H9 (cell line): ENCODE results near the gene RASSF8. TPM values are rescaled to one million over a fixed set of nuclear protein-coding genes. Genes with fewer than 3 reads are reported as not detected.

Experiments used
- DNase-seq: peaks from one replicate; pipeline ENCODE4 v3.0.0-alpha.2; 2017
- H2AFZ ChIP-seq: one replicate; pipeline ENCODE4 v1.6.1; 2013; ENCODE audit warnings: mild to moderate bottlenecking, low read length, control low read depth, moderate library complexity
- H2AK5ac ChIP-seq: 2 replicates; pipeline ENCODE4 v1.6.1; 2013; ENCODE audit warnings: low read length, control low read depth, mixed read lengths; ENCODE audit not compliant: insufficient read length
- H2BK120ac ChIP-seq: one replicate; pipeline ENCODE4 v1.6.1; 2013; ENCODE audit warnings: low read depth, mild to moderate bottlenecking, low read length, control low read depth, inconsistent platforms; ENCODE audit not compliant: poor library complexity, severe bottlenecking
- H2BK12ac ChIP-seq: 2 replicates; pipeline ENCODE4 v1.6.1; 2013; ENCODE audit warnings: low read length, control low read depth, mixed read lengths, low read depth; ENCODE audit not compliant: insufficient read length
- H2BK15ac ChIP-seq: 2 replicates; pipeline ENCODE4 v1.6.1; 2013; ENCODE audit warnings: low read depth, low read length, control low read depth
- H2BK20ac ChIP-seq: one replicate; pipeline ENCODE4 v1.6.1; 2013; ENCODE audit warnings: low read depth, mild to moderate bottlenecking, low read length, control low read depth, inconsistent platforms; ENCODE audit not compliant: poor library complexity, severe bottlenecking
- H2BK5ac ChIP-seq: 2 replicates; pipeline ENCODE4 v1.6.1; 2013; ENCODE audit warnings: low read length, control low read depth, mixed read lengths; ENCODE audit not compliant: insufficient read length
- H3K14ac ChIP-seq: 2 replicates; pipeline ENCODE4 v1.6.1; 2013; ENCODE audit warnings: low read length, control low read depth; ENCODE audit not compliant: insufficient read depth
- H3K18ac ChIP-seq: 2 replicates; pipeline ENCODE4 v1.6.1; 2013; ENCODE audit warnings: low read depth, mild to moderate bottlenecking, mixed read lengths, low read length, control low read depth; ENCODE audit not compliant: insufficient read length
- H3K23ac ChIP-seq: 2 replicates; pipeline ENCODE4 v1.6.1; 2013; ENCODE audit warnings: low read length, control low read depth, mixed read lengths, low read depth; ENCODE audit not compliant: insufficient read length
- H3K23me2 ChIP-seq: 2 replicates; pipeline ENCODE4 v1.6.1; 2013; ENCODE audit warnings: low read depth, mild to moderate bottlenecking, mixed read lengths, low read length, control low read depth; ENCODE audit not compliant: insufficient read length, poor library complexity, severe bottlenecking
- H3K27ac ChIP-seq: 2 replicates; pipeline ENCODE4 v1.5.1; 2013; ENCODE audit warnings: low read length, control low read depth, mixed read lengths, low read depth; ENCODE audit not compliant: insufficient read length
- H3K27me3 ChIP-seq: 2 replicates; pipeline ENCODE4 v1.6.1; 2013; ENCODE audit warnings: low read length, control low read depth, inconsistent platforms; ENCODE audit not compliant: insufficient read depth
- H3K4ac ChIP-seq: 2 replicates; pipeline ENCODE4 v1.6.1; 2013; ENCODE audit warnings: low read depth, mild to moderate bottlenecking, control low read depth, inconsistent platforms, low read length, moderate library complexity
- H3K4me1 ChIP-seq: 2 replicates; pipeline ENCODE4 v1.6.1; 2013; ENCODE audit warnings: low read length, control low read depth, inconsistent platforms; ENCODE audit not compliant: insufficient read depth
- H3K4me2 ChIP-seq: 2 replicates; pipeline ENCODE4 v1.6.1; 2013; ENCODE audit warnings: low read length, control low read depth, mixed read lengths; ENCODE audit not compliant: insufficient read length, insufficient read depth
- H3K56ac ChIP-seq: 2 replicates; pipeline ENCODE4 v1.6.1; 2013; ENCODE audit warnings: low read depth, mild to moderate bottlenecking, mixed read lengths, low read length, control low read depth; ENCODE audit not compliant: insufficient read length
- H3K79me1 ChIP-seq: 2 replicates; pipeline ENCODE4 v1.6.1; 2013; ENCODE audit warnings: low read depth, mild to moderate bottlenecking, moderate library complexity, low read length, control low read depth, inconsistent platforms; ENCODE audit not compliant: insufficient read depth, poor library complexity, severe bottlenecking
- H3K79me2 ChIP-seq: 2 replicates; pipeline ENCODE4 v1.6.1; 2013; ENCODE audit warnings: low read length, control low read depth, inconsistent platforms; ENCODE audit not compliant: insufficient read depth
- H3K9ac ChIP-seq: 2 replicates; pipeline ENCODE4 v1.6.1; 2013; ENCODE audit warnings: low read length, control low read depth, mixed read lengths; ENCODE audit not compliant: insufficient read length; ENCODE audit errors: extremely low read depth
- H3K9me3 ChIP-seq: one replicate; pipeline ENCODE4 v1.6.1; 2013; ENCODE audit warnings: low read depth, low read length, inconsistent platforms; ENCODE audit not compliant: control insufficient read depth
- H3T11ph ChIP-seq: one replicate; pipeline ENCODE4 v1.6.1; 2013; ENCODE audit warnings: mild to moderate bottlenecking, low read length, control low read depth, inconsistent platforms
- H4K20me1 ChIP-seq: one replicate; pipeline ENCODE4 v1.6.1; 2013; ENCODE audit not compliant: control insufficient read depth, insufficient read length, insufficient read depth
- H4K5ac ChIP-seq: 2 replicates; pipeline ENCODE4 v1.6.1; 2013; ENCODE audit warnings: low read depth, mild to moderate bottlenecking, mixed read lengths, low read length, control low read depth; ENCODE audit not compliant: insufficient read length
- H4K8ac ChIP-seq: replicated peaks from 2 replicates; pipeline ENCODE4 v1.6.1; 2013; ENCODE audit warnings: low read length, control low read depth, mixed read lengths, low read depth; ENCODE audit not compliant: insufficient read length
- H4K91ac ChIP-seq: 2 replicates; pipeline ENCODE4 v1.6.1; 2013; ENCODE audit warnings: low read depth, mild to moderate bottlenecking, moderate library complexity, mixed read lengths, low read length, control low read depth; ENCODE audit not compliant: insufficient read length
- H3K27ac Mint-ChIP-seq, 3 experiments: 2 replicates in 2 of 3; 3 replicates in 1 of 3; pipeline ENCODE4 v1.8.0; 2020 to 2021; ENCODE audit warnings: mixed read lengths in 3 of 3, mild to moderate bottlenecking in 1 of 3, moderate library complexity in 1 of 3
- H3K27me3 Mint-ChIP-seq: 2 replicates; pipeline ENCODE4 v1.8.0; 2021; ENCODE audit warnings: low read depth, mild to moderate bottlenecking, moderate library complexity, mixed read lengths
- H3K36me3 Mint-ChIP-seq, 3 experiments: 2 replicates in 2 of 3; 3 replicates in 1 of 3; pipeline ENCODE4 v1.8.0; 2020 to 2021; ENCODE audit warnings: low read depth in 3 of 3, mixed read lengths in 3 of 3; ENCODE audit not compliant: insufficient read depth in 1 of 3
- H3K4me1 Mint-ChIP-seq, 2 experiments: 2 replicates each; pipeline ENCODE4 v1.8.0; 2020; ENCODE audit warnings: mixed read lengths in 2 of 2
- H3K4me3 Mint-ChIP-seq, 2 experiments: 2 replicates in 1 of 2; 3 replicates in 1 of 2; pipeline ENCODE4 v1.8.0; 2020 to 2021; ENCODE audit warnings: mild to moderate bottlenecking in 2 of 2, mixed read lengths in 2 of 2, moderate library complexity in 1 of 2
- H3K9me3 Mint-ChIP-seq, 2 experiments: 2 replicates in 1 of 2; 3 replicates in 1 of 2; pipeline ENCODE4 v1.8.0; 2020; ENCODE audit warnings: mild to moderate bottlenecking in 2 of 2, mixed read lengths in 2 of 2, moderate library complexity in 1 of 2
- WGBS: extraction: QIAGEN DNeasy Blood & Tissue Kit; methylation state at CpG from one replicate; pipeline ENCODE4 v1.1.7; 2013; ENCODE audit warnings: missing lambda C conversion rate, low lambda C conversion rate, mixed read lengths; ENCODE audit not compliant: insufficient read length; ENCODE audit errors: extremely low coverage; 5-methylcytosine and 5-hydroxymethylcytosine counted together
- total RNA-seq: library from RNA; stranded (reverse); gene quantifications from 2 replicates; pipeline ENCODE4 v1.2.1, GENCODE V29; 2021
- TF ChIP-seq, protein P1 (sequence below): fragments of 200-600 bp; sonication (generic); conservative IDR thresholded peaks from 3 replicates; pipeline ENCODE4 v1.8.0; 2021; ENCODE audit warnings: antibody characterized with exemption, mild to moderate bottlenecking

RASSF8 gene
- total RNA-seq, 1 experiment from 2014 or later: 38.8 TPM

DNA sequence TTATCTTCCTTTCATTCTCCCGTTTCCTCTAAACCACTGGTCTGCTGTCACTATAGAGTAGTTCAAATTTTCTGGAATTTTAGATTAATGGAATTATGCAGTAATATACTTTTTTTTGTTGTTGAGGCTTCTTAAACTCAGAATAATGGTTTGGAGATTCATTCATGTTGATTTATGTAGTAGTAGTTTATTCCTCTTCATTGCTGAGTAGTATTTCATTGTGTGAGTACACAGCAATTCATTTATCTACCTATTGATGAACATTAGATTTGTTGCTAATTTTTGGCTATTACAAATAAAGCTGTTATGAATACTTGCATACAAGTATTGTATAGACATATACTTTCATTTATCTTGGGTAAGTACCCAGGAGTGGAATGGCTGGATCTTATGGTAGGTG lies 7.2 kb downstream of the RASSF8 start:
- no peak overlapping the region for H4K91ac ChIP-seq
- H2AK5ac ChIP-seq: no peak overlapping the region
- H3K9me3 Mint-ChIP-seq: peaks cover 0 to 3% of the 10 kb centered on the region in 2 experiments; a peak in 2 of 5 replicates
- no peak overlapping the region; a peak in 1 of 7 replicates for H3K27ac Mint-ChIP-seq
- no peak overlapping the region for H2BK20ac ChIP-seq
- DNase-seq: no peak
- no peaks in the 10 kb centered on the region for H3K27me3 Mint-ChIP-seq
- no CpG with 5 or more reads among the region's 1 CpG for WGBS
- H2BK120ac ChIP-seq: no peak overlapping the region
- no peak overlapping the region for H3K56ac ChIP-seq
- no peaks in the 10 kb centered on the region for H4K20me1 ChIP-seq
- H3K23ac ChIP-seq: no peak overlapping the region
- no peak overlapping the region for H3K18ac ChIP-seq
- no peaks in the 10 kb centered on the region; the same call in 1 of the 2 replicates for H3K4me1 ChIP-seq
- H4K8ac ChIP-seq: no peak overlapping the region
- no peak overlapping the region for H3K14ac ChIP-seq
- H3K9ac ChIP-seq: no peak overlapping the region
- H3K4ac ChIP-seq: no peak overlapping the region
- H3K36me3 Mint-ChIP-seq: peaks cover 7 to 23% (median 20%) of the 10 kb centered on the region in 3 experiments
- H3K27ac ChIP-seq: no peak overlapping the region
- no peaks in the 10 kb centered on the region for H3K27me3 ChIP-seq
- no peak overlapping the region for H3T11ph ChIP-seq
- H3K4me2 ChIP-seq: no peak overlapping the region
- no peak overlapping the region for H3K4me3 Mint-ChIP-seq
- TF ChIP-seq, protein P1, sequence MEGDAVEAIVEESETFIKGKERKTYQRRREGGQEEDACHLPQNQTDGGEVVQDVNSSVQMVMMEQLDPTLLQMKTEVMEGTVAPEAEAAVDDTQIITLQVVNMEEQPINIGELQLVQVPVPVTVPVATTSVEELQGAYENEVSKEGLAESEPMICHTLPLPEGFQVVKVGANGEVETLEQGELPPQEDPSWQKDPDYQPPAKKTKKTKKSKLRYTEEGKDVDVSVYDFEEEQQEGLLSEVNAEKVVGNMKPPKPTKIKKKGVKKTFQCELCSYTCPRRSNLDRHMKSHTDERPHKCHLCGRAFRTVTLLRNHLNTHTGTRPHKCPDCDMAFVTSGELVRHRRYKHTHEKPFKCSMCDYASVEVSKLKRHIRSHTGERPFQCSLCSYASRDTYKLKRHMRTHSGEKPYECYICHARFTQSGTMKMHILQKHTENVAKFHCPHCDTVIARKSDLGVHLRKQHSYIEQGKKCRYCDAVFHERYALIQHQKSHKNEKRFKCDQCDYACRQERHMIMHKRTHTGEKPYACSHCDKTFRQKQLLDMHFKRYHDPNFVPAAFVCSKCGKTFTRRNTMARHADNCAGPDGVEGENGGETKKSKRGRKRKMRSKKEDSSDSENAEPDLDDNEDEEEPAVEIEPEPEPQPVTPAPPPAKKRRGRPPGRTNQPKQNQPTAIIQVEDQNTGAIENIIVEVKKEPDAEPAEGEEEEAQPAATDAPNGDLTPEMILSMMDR: no peak
- H3K23me2 ChIP-seq: no peaks in the 10 kb centered on the region
- H2BK12ac ChIP-seq: no peak overlapping the region
- peaks cover 50 to 58% of the 10 kb centered on the region in 2 experiments for H3K4me1 Mint-ChIP-seq
- peaks cover 21% of the 10 kb centered on the region for H3K79me2 ChIP-seq
- no peaks in the 10 kb centered on the region for H3K9me3 ChIP-seq
- H2BK5ac ChIP-seq: no peak overlapping the region
- H2BK15ac ChIP-seq: no peak overlapping the region
- H3K79me1 ChIP-seq: no peaks in the 10 kb centered on the region
- no peak overlapping the region for H2AFZ ChIP-seq
- H4K5ac ChIP-seq: no peak overlapping the region
